Kidney glomerular epithelial cell (primary cell): ENCODE measurements around the gene SYT2.

Experiments used
- DNase-seq: peaks from one replicate; lab custom pipeline; 2025; lab: John Stamatoyannopoulos, UW

Gene SYT2

DNA sequence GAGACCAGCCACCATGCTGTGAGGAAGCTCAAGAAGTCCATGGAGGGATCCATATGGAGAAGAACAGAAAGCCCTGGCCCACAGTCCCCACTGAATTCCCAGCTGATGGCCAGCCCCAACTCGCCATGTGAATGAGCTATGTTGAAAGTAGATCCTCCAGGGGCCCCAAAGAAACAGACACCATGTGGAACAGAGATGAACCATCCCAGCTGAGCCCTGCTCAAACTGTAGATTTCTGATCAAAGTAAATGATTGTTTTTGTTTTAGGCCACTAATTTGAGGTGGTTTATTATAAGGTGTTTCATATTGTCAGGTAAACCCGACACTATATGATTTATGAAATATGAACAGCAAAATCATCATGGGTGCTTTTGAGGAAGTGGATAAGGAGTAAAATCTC is 32.8 kb downstream of the SYT2 start:
- no peak for DNase-seq

DNA sequence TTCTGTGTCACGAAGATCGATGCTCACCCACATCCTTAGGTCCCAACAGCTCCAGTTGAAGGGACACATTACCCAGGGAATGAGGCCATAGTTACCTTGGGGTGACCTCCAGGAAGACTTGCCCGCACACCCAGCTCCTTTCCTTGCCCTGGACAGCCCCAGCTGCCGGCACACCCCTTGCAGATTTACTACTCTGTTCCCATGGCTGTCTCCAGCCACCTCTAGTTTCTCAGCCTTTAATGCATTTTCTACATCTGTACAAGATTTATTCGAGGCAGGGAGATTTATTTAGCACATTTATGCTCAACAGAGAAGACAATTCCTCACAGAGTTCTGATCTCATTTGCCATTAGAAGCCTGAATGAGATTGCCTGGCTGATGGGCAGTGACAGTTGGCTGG is 36.7 kb downstream of the SYT2 start:
- DNase-seq, result no peak

DNA sequence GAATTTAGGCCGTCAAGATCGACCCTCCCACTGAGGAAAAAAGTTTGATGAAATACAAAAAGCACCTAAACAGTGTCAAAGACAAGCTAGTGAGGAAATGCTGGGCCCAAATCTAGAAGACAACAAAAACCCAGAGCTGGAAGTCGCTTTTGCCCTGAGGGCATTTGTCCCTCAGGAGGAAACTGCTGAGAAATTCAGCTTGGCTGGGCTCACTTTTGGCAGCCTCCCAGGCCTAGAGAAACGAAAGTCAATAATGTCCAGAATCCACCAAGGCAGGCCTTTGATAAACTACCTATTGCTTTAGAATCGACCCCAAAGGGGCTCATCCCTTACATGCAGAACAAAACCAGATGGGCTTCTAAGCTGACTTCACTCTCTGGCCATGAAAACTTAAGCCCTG is 38.9 kb downstream of the SYT2 start:
- no peak for DNase-seq

DNA sequence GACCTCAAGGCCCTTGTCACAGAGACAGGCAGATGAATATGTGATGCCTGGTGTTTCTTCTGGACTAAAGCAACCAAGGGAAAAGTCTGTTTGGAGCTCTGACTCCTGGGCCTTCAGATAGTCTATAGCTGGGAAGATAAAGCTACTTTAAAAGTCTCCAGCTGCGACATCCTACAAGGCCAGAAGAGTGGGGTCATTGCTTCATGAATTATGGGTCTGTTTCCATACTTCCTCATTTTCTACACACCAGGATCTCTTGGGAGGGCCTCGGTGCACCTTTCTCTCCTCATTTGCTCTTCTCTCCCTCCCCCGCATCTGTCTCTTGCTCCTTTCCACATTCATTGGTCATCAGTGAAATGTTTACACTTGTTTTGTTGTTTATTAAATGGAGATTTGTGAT is 44.8 kb downstream of the SYT2 start:
- no peak for DNase-seq

DNA sequence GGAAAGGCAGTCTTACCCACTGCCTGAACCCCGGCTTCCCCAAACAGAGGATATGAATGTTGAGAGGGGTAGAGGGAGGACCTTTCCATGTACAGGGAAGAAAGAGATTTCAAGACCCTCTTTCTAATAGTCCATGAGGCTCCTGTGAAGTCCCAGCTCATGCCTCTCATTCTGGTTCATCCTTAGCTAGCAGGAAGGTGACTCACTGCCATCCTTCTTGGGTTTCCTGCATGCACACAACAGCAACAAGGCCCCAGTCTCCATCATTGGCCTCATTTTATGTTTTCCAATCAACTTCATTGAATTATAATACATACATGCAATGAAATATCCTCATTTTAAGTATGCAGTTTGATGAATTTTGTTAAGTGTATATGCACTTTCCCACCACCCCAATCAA is 46.2 kb downstream of the SYT2 start:
- no peak for DNase-seq

DNA sequence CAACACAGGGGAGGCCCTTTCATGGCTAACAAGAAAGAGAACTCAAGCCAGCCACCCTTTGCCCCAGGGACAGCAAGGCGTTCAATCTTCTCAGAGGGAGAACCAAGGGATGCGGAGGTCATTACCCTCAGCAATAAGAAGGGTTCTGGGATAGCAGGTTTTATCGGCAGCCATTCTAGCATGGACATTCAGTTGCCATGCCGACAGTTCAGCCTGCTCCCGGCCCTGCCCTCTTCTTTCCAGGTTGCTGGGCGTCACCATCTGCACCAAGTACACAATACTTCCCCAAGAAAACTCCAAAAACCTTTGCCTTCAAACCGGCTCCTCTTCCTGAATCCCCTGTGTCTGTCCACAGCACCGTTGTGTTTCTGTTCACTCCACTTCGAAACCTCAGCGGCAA is 47.1 kb downstream of the SYT2 start:
- DNase-seq, result no peak

DNA sequence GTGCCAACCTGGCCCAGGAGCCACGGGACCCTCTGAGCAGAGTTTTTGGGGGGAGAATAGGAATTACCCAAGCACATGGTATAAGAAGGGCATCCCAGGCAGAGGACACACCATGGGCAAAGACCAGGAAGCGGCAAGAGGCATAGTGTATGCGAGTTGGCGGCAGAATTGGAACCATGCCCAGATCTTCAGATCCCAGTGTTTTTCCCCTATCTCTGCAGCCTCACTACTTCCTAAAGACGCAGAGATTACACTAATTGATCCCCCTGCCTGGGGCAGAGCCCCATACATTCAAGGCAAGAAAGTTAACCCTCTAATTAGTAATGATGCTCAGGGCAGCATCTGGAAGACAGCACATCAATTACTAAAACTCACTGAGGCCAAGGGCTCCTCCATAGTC is 48.2 kb downstream of the SYT2 start:
- DNase-seq, result no peak

DNA sequence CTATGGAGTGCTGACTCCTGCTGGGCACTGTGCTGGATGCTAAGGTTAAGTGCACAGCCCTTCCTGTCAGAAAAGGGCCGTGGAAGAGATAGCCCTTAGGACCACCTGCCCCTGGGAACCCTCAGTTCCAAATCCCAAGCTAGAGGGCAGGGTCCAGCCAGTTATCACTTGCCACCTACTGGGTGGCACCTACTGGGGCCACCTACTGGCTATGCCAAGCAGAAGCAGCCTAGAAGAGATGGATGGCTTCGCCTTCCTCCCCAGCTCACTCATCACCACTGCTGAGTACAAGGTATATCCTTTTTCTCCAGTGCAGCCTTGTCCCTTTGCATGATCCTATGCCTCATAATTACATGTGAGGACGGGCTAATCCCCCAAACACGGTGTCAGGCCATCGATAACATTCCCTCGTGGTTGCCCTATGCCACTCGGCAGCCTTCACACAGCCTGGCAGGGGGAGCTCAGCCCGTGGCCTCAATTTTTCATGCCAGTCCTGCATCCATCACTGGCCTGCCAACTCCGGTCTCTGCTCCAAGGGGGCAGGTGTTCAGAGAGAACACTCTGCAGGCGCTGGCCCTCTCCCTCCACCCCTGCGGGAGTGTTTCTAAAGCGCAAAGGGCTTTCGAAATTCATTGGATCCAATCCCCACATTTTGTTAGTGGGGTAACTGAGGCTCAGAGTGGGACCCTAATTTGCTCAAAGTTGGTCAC is 49.0 kb downstream of the SYT2 start:
- DNase-seq, result no peak

DNA sequence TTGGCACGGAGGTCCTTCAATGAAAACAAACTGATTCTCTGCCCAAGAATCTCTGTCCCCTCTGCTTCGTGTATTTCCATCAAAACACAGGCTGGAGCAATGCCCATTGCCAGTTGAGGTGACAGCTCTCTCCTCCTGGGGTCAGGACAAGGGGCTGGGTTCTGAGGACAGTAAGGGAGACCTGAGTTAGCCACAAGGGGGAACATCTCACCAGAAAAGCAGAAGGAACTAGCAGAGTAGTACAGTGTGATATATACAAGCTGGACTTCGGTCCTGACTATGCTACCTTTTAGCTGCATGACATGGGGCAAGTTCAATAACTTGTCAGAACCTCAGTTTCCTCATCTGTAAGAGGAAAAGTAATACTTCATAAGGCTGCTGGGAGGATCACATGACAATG is 50.3 kb downstream of the SYT2 start:
- DNase-seq, result no peak

DNA sequence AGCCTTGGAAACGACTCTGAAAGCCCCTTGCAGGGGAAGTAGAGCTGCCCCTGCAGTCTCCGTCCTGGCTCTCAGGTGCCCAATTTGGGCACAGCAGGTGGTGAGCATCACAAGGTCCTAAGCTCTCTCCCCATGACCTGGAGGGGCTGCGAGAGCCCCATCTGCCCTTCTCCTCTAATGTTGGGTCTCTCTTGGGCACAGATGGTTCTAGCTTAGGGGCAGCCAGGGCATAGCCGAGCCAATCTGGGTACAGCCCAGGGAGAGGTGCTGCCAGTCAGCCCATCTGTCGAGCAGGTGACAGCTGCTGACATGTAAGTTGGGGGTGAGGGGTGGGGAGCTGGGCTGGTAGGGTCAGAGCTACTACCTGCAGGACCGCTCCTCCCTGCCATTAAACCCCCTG is 50.7 kb downstream of the SYT2 start:
- DNase-seq, result no peak

DNA sequence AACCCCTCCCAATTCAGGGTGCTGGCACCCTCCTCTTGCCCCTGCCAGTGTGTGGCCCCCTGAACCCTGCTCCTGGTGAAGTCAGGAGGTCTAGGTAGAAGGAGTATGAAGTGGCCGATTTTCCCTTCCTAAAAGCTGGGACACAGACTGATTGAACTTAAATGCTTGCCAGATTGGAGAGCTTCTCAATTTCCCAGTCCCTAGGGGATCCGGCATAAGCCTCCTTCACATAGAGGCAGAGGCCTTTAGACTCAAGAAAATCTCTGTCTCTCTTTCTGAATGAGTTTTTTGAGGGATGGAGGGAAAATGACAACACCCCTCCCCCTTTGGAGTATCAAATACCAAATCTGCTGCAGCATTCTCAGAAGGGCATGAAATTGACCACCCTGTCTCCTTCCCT is 51.5 kb downstream of the SYT2 start:
- DNase-seq, result no peak

DNA sequence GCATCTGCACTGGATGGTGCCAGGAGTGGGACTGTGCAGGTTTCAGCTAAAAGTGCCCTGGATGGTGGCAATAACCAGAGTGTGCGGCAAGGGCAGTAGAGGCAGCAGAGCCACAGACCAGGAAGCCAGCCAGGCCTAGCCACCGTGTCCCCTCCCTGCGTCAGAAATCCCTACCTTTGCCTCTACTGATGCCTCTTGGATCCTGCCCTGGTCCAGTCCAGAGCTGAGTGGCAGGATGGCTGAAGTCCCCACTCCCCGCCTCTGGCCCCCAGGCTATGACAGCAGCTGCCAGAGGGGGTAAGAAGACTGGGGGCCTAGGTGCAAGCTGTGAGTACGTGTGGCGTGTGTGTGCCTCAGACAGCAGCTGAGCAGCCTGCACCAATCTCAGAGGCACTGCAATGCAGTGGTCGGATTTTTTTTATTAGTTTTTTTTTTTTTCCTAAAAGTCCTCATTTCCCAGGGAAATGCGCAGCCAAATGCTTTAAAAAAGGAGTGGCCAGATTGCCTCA is 51.9 kb downstream of the SYT2 start:
- no peak for DNase-seq

DNA sequence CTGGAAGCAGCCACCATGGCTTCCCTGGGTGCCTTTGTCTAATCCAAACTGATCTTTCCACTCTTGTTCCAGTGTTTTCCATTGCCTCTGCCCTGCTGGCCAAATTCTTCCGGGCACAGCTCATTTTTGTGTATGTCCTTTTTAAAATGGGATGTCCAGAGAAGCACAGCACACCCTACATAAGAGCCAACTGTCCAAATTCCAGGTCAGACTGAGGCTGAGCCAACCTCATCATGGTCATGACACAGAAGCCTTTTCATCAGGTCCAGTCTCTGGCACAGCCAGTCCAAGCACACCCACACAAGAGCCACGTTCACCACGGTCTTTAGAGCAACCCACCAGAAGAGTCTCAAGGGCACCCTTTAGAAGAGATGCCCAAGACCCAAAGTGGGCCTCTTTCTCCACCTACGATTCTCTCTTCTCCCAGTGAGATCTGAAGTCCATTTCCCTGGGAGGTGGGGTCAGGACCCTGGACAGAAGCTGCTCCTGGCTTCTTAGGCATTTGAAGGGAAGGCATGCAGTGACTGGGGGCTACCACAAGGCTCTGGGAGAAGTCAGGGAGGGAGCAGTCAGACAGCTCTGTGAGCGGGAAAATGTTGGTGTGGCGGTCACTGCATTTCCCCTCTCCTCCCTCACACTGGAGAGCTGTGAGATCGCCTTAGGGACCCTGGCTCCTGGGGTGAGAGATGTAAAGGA is 53.2 kb downstream of the SYT2 start:
- DNase-seq, result no peak

DNA sequence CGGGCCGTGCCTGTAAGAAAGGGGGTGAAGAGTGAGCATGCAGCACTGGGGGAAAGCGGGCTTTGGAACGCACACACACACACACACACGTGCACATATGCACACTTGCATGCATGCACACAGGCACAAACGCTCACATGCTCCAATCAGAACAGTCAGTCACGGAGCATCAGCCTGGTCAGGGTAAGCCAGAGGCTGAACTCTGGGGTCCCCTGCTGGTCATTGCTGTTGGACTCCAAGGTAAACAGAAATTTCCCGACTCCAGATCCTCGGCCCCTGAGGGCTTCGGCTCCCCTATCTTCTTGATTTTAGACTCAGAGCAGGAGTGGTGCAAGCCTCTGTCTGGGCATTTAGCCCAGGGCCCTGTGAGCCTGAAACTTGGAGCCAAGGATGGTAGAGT is 54.2 kb downstream of the SYT2 start:
- DNase-seq, result no peak

DNA sequence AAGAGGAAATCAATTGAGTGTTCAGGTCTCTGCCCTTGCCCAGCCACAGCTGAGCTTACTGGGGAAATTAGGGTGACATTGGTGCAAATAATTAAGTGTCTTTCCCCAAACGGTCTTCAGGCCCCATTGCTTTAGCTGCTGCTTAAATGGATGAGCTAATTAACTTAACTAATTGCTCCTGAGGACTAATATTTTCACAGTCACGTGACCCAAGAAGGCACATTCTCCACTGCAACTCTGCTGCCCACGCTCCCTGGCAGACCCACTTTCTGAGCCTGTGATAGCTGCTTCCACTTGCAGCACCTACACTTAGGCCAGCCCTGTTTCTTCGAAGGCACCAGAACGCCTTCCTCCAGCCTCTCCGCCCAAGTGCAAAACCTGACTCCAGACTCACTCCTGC is 56.2 kb downstream of the SYT2 start:
- DNase-seq, result no peak

DNA sequence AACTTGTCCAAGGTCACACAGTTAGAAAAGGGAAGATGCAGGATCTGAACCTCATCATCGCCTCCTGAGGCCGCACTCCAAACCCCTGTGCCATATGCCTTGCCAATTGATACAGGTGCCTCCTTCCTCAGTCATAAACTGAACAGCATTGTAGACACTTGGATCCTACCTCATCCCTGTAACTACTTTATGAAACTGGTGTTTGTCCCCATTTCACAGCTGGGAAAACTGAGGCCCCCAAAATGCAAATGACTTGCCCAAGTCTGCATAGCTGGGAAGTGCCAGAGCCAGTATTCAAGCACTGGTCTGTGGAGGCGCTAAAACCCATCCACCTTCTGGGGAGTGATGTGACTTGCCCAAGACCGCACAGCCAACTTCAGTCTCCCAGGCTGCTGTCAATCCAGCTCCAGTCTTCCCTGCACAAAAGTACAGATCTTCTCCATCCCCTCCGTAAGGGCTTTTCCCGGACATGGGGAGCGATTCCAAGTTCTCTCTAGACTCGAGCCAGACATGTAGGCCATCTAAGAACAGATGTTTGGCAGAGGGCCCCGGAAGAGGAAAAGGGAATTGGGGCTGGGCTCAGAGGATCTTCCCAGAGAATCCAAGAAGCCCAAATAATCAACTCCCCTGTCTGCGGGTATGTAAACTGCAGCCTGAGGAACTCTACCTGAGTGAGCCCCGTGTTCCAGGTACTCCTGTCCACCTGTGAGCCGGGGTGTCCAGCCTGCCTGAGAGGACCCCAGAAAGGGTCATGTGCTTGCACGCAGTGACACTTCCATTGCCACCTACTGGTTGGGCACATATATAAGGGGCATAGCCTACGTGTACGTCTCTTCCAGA is 60.5 kb downstream of the SYT2 start:
- DNase-seq, result no peak

DNA sequence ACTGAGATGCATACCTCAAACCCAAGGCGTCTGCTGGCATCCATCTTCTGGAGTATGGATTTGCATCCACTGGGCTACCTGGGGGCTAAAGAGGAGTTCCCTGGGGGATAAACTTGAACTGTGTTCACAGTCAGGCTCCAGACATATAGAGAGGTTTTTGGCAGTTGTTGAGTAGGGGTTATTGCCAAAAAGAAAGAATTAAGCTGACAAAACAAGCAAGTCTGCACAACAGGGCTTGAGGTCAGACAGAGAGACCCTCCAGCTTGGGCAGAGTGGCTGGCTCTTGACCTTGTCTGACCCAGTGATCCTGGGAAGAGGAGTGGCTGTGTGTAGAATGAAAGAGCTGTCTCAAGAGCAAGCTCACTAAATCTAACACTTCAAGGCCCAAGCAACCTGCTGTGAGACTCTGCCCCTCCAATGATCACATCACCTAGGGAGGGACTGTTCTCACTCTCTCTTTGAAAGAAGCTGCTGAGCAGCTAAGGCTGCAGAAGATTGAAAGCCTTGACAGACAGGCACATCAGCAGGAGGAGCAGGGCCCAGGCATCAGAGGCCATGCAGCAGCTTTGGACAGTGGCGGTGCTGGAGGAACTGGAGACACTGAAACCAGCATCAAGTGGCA is 61.5 kb downstream of the SYT2 start:
- no peak for DNase-seq

DNA sequence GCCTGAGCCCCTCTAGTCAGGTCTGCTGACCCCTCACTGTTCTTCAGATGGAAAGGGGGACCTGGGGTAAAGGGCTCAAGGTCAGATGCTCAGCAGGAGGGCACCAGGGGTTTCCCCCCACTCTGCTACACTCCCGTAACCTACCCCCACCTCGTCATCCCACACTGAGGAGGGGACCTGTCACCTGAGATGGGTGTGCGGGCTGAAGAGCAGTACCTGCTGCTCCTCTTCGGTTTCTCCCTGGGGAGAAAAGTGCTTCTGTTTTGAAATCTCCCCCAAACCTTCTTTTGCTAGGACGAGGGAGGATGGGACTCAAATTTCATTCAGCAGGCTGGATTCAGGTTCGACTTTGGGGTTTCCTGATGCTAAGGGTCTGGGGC is 65.2 kb downstream of the SYT2 start:
- no peak for DNase-seq

DNA sequence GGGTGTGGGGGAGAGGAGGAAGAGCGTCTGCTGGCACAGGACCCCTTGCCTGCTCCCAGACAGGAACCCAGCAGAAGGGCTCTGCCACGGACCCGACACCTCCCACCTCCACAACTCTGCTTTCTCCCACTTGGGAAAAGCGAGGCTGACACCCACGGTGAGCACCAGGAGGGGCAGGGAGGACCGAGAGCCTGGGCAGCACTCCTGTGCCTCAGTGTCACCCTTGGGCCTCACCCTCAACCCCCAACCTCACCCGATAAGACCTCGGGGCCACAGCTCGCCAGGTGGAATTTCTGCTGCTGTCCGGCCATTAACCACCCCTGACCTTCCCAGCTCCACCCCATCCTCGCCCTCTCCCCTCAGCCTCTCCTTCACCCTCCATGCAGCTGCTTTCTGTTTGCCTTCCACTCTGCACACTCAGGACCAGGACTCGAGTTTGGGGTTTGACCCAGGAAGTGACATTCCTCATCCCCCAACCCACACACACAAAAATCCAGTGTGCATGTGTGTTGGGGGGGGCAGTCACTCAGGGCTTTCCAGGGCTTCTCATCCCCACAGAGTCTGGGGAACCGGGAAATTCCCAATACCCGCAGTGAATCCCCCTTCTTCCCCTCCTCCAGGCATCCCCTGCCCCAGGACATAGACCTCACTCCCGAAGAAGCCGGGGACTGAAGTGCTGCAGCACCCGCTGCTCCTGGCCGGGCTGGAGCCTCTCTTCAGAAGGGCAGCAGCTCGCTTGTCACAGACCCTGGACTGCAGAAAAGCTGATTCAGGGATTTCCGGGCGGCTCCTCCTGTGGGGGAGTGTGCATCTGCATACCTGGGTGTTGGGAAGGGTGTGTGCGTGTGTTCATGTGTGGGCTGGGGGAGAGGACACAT is 65.8 kb downstream of the SYT2 start:
- DNase-seq, result no peak

DNA sequence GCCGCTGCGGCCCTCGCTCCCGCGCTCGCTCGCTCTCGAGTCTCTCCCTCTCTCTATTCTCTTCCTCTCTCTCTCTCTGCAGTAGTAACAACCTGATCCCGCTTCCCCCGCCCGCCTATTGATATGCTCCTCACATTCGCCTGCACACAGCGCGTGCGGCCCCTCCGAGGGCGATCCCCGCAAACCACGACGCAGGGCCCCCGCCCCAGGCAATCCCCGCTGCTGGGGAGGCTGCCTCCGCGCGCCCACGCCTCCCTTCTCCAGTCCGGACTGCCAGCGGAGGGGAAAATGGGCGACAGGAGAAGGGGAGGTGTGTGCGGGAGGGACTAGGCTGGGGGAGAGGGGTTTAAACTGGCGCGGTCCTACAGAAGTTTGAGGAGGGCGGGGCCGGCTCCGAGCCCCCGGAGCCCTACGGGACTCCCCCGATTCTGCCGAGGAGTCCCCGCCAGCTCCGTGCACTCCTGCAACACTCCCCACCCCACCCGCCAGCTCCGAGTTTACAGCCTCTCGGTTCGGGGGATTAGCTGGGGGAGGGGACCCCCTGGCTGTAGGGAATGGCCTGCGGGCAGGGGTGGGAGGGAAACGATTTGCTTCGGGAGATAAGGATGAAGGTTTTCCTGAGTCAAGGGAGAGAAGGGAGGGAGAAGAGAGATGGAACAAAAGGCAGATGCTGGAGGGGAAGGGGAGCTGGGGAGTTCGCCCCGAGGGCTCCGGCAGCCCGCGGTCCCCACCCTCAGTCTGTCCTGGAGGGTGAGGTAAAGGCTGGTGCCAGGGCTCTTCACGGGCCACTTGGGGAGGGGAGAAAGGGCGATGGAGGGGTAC is 66.6 kb downstream of the SYT2 start:
- no peak for DNase-seq
